Measurements from ENCODE around the gene LBX2. TPM values are rescaled to one million over a fixed set of nuclear protein-coding genes. Genes with fewer than 3 reads are reported as not detected.
"Not testable (repeated sequence)": the region's sequence is repeated elsewhere in the genome, so short reads cannot be mapped to it uniquely, and the experiment has no call there.

Gene LBX2
- total and polyA plus RNA-seq, 3 experiments from 2014 or later, result 0.38 to 0.94 TPM; not detected in 1

DNA sequence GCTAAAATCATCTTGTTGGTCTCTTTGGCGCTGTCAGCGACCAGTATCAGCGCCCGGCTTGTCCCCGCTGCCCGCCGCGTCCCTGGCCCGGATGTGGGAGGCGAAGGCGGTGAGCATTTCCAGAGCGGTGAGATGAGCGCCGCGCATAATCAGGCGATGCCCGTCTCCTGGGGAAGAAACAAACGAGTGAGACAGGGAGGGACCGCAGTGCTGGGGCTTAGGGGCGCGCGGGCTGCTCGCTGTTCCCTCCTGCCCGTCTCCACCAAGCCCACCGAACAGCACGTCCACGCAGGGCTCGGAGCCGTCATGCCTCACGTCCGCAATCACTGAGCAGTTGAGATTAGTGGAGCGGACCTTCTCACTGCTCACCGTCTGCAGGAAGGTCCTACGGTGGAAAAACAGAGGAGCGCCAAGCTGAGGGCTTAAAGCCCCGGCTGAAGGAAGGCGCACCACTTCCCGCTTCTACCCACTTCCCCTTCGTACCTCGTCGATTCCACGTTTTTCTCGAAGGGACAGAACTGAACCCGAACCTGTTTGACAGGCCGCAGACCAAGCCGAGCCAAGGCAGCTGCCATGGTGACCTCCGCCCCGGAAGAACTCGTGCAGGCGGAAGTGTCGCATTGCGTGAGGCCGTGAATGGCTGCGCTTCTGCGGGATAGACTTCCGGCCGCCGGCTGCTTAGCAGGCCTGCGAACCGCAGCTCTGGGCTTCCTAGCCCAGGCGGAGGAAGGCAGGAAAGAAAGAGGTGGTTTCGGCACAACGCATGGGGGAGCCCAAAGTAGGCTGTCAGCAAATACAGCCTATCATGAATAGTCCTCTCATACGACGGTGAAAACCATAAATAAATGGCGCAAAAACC is 27.1 kb downstream of the LBX2 start, which contains the start of gene MRPL53:
TSS of gene MRPL53 (minus strand) at position 595 of the 859 bp plus-strand sequence. CDS start at position 575, 20 bp downstream.
- peak within 1 kb of the TSS; percentile 95 for H3K4me3 ChIP-seq (ENCODE audit: low read length)
- POLR2A ChIA-PET, result interaction anchor here (0.6 to 3.4 kb wide), 11 partner anchors 10 to 256 kb away, joined by 3 to 56 read pairs (median 3); partner anchors contain the start of genes C2orf81, CCDC142, INO80B and TTC31
- peak within 1 kb of the TSS; percentile 93 to 98 (median 96) for H3K4me3 Mint-ChIP-seq

GRCh38 chr2:74471332-74472065 is 27.9 kb downstream of the LBX2 start:
- ChIA-PET POLR2A (interaction anchor here (0.6 to 3.4 kb wide), 7 partner anchors 11 to 105 kb away, joined by 3 to 56 read pairs (median 4); partner anchors contain the start of genes C2orf81, CCDC142, INO80B and TTC31), CTCF (interaction anchor here (0.7 to 4.7 kb wide), 4 partner anchors 11 to 62 kb away, joined by 3 to 49 read pairs (median 7); partner anchors contain the start of genes CCDC142, TTC31 and WBP1)
- DNase-seq, result no peak
- H3K36me3 Mint-ChIP-seq, result peaks cover 0 to 27% (median 8%) of the 10 kb centered on the region in 3 donors
- peak overlapping the region; percentile 97 to 100 (median 99) for H3K27ac Mint-ChIP-seq
- no peaks in the 10 kb centered on the region for H3K9me3 Mint-ChIP-seq
- Histone ChIP-seq H3K4me1 (ENCODE audit: insufficient read depth, low read length) (peaks cover 22% of the 10 kb centered on the region), H3K27me3 (ENCODE audit: insufficient read depth, low read length, poor library complexity, severe bottlenecking) (no peaks in the 10 kb centered on the region), H3K36me3 (ENCODE audit: insufficient read depth, low read length) (peaks cover 5% of the 10 kb centered on the region), H3K27ac (ENCODE audit: low read depth, low read length) (peak overlapping the region; percentile 83), H3K9me3 (ENCODE audit: low read length) (no peaks in the 10 kb centered on the region), H3K4me3 (ENCODE audit: low read length) (peak overlapping the region; percentile 95)
- peaks cover 21 to 27% (median 25%) of the 10 kb centered on the region in 3 donors for H3K4me1 Mint-ChIP-seq
- H3K4me3 Mint-ChIP-seq, result peak overlapping the region; percentile 93 to 98 (median 96)
- H3K27me3 Mint-ChIP-seq, result peaks cover 0 to 5% of the 10 kb centered on the region in 2 donors

More for the DNA sequence above, 27.1 kb downstream of the LBX2 start, which contains the start of gene MRPL53:
- Mint-ChIP-seq H3K9me3 (no peaks in the 10 kb centered on the region), H3K4me1 (peaks cover 21 to 27% (median 25%) of the 10 kb centered on the region in 3 donors), H3K27me3 (peaks cover 0 to 5% of the 10 kb centered on the region in 2 donors), H3K36me3 (peaks cover 0 to 33% (median 8%) of the 10 kb centered on the region in 3 donors), H3K27ac (peak within 1 kb of the TSS; percentile 97 to 100 (median 99))
- H3K27ac ChIP-seq (ENCODE audit: low read depth, low read length), result peak within 1 kb of the TSS; percentile 83
- H3K36me3 ChIP-seq (ENCODE audit: insufficient read depth, low read length), result peaks cover 5% of the 10 kb centered on the region
- CTCF ChIA-PET, result interaction anchor here (1.0 to 4.7 kb wide), 10 partner anchors 9 to 115 kb away, joined by 3 to 49 read pairs (median 4); partner anchors contain the start of genes CCDC142, INO80B, TTC31 and WBP1
- no peaks in the 10 kb centered on the region for H3K27me3 ChIP-seq (ENCODE audit: insufficient read depth, low read length, poor library complexity, severe bottlenecking)
- peaks cover 22% of the 10 kb centered on the region for H3K4me1 ChIP-seq (ENCODE audit: insufficient read depth, low read length)
- no peaks in the 10 kb centered on the region for H3K9me3 ChIP-seq (ENCODE audit: low read length)
- peak; percentile 94 to 97 (median 95) for DNase-seq

- ChIA-PET CTCF (interaction anchor here (0.7 to 4.7 kb wide), 2 partner anchors 12 to 61 kb away, joined by 3 to 49 read pairs; partner anchors contain the start of genes CCDC142 and TTC31), POLR2A (interaction anchor here (1.2 to 3.4 kb wide), 3 partner anchors 12 to 16 kb away, joined by 4 to 56 read pairs (median 54); partner anchors contain the start of genes CCDC142, INO80B, TTC31 and WBP1)
- peaks cover 0 to 27% (median 8%) of the 10 kb centered on the region in 3 donors for H3K36me3 Mint-ChIP-seq
- peak overlapping the region; percentile 26 to 92 (median 85) for H3K27ac Mint-ChIP-seq
- H3K4me3 ChIP-seq (ENCODE audit: low read length); H3K27me3 ChIP-seq (ENCODE audit: insufficient read depth, low read length, poor library complexity, severe bottlenecking); H3K27ac ChIP-seq (ENCODE audit: low read depth, low read length); H3K9me3 Mint-ChIP-seq; H3K27me3 Mint-ChIP-seq; H3K9me3 ChIP-seq (ENCODE audit: low read length); H3K36me3 ChIP-seq (ENCODE audit: insufficient read depth, low read length); DNase-seq: not testable (repeated sequence)
- H3K4me1 ChIP-seq (ENCODE audit: insufficient read depth, low read length), result peaks cover 22% of the 10 kb centered on the region
- peaks cover 25 to 32% (median 30%) of the 10 kb centered on the region in 3 donors for H3K4me1 Mint-ChIP-seq
- peak overlapping the region; percentile 46 to 89 (median 58) for H3K4me3 Mint-ChIP-seq
These were observed 28.7 kb downstream of the LBX2 start for GRCh38 chr2:74470742-74471141.

GRCh38 chr2:74464406-74464805 is 35.0 kb downstream of the LBX2 start:
- no peaks in the 10 kb centered on the region for H3K9me3 ChIP-seq (ENCODE audit: low read length)
- ChIA-PET POLR2A (interaction anchor here (0.8 to 1.6 kb wide), 2 partner anchors 15 to 17 kb away, joined by 3 to 9 read pairs; no protein-coding TSS in a partner anchor), CTCF (interaction anchor here (1.2 to 2.8 kb wide), 2 partner anchors 9 to 18 kb away, joined by 3 to 12 read pairs; partner anchors contain the start of genes CCDC142, INO80B and TTC31)
- peaks cover 4% of the 10 kb centered on the region for H3K36me3 ChIP-seq (ENCODE audit: insufficient read depth, low read length)
- H3K4me1 Mint-ChIP-seq, result peaks cover 18 to 41% (median 33%) of the 10 kb centered on the region in 3 donors
- H3K4me3 ChIP-seq (ENCODE audit: low read length), result peak overlapping the region; percentile 80
- H3K27ac Mint-ChIP-seq, result peak overlapping the region; percentile 53 to 99 (median 76)
- no peaks in the 10 kb centered on the region for H3K27me3 ChIP-seq (ENCODE audit: insufficient read depth, low read length, poor library complexity, severe bottlenecking)
- peak overlapping the region; percentile 82 for H3K27ac ChIP-seq (ENCODE audit: low read depth, low read length)
- H3K4me3 Mint-ChIP-seq, result peak overlapping the region; percentile 79 to 99 (median 98)
- no peaks in the 10 kb centered on the region for H3K9me3 Mint-ChIP-seq
- H3K4me1 ChIP-seq (ENCODE audit: insufficient read depth, low read length), result peaks cover 10% of the 10 kb centered on the region
- peaks cover 0 to 2% of the 10 kb centered on the region in 2 donors for H3K27me3 Mint-ChIP-seq
- DNase-seq, result no peak
- H3K36me3 Mint-ChIP-seq, result peaks cover 0 to 26% (median 0%) of the 10 kb centered on the region in 3 donors

- peaks cover 0 to 2% of the 10 kb centered on the region in 2 donors for H3K27me3 Mint-ChIP-seq
- peak overlapping the region in 5 of 8 donors; percentile 48 to 99 (median 72) for H3K27ac Mint-ChIP-seq
- H3K27me3 ChIP-seq (ENCODE audit: insufficient read depth, low read length, poor library complexity, severe bottlenecking), result no peaks in the 10 kb centered on the region
- H3K36me3 ChIP-seq (ENCODE audit: insufficient read depth, low read length), result peaks cover 4% of the 10 kb centered on the region
- peaks cover 18% of the 10 kb centered on the region for H3K4me1 ChIP-seq (ENCODE audit: insufficient read depth, low read length)
- no peak overlapping the region for H3K27ac ChIP-seq (ENCODE audit: low read depth, low read length)
- H3K36me3 Mint-ChIP-seq, result peaks cover 0 to 36% (median 0%) of the 10 kb centered on the region in 3 donors
- H3K9me3 ChIP-seq (ENCODE audit: low read length), result no peaks in the 10 kb centered on the region
- no peak for DNase-seq
- peak overlapping the region; percentile 53 to 99 (median 73) for H3K4me3 Mint-ChIP-seq
- peaks cover 30 to 53% (median 45%) of the 10 kb centered on the region in 3 donors for H3K4me1 Mint-ChIP-seq
- ChIA-PET CTCF (interaction anchor here (0.8 to 1.6 kb wide), 2 partner anchors 10 to 19 kb away, joined by 3 to 7 read pairs; partner anchors contain the start of gene MRPL53), POLR2A (no interaction called here)
- no peak overlapping the region for H3K4me3 ChIP-seq (ENCODE audit: low read length)
- no peaks in the 10 kb centered on the region for H3K9me3 Mint-ChIP-seq
These were observed 36.7 kb downstream of the LBX2 start for GRCh38 chr2:74462786-74463105.

- ChIA-PET POLR2A (interaction anchor here (0.5 kb wide), 1 partner anchor 19 kb away, joined by 3 read pairs; no protein-coding TSS in a partner anchor), CTCF (interaction anchor here (0.8 to 1.6 kb wide), 3 partner anchors 11 to 19 kb away, joined by 3 to 7 read pairs (median 4); partner anchors contain the start of gene MRPL53)
- Mint-ChIP-seq H3K27me3 (peaks cover 0 to 2% of the 10 kb centered on the region in 2 donors), H3K36me3 (peaks cover 0 to 40% (median 0%) of the 10 kb centered on the region in 3 donors), H3K27ac (peak overlapping the region in 3 of 8 donors; percentile 72 to 99 (median 77)), H3K4me3 (peak overlapping the region in 2 of 7 donors; percentile 44 to 99), H3K4me1 (peaks cover 33 to 54% (median 46%) of the 10 kb centered on the region in 3 donors), H3K9me3 (no peaks in the 10 kb centered on the region)
- Histone ChIP-seq H3K27me3 (ENCODE audit: insufficient read depth, low read length, poor library complexity, severe bottlenecking) (no peaks in the 10 kb centered on the region), H3K27ac (ENCODE audit: low read depth, low read length) (no peak overlapping the region), H3K4me3 (ENCODE audit: low read length) (no peak overlapping the region), H3K4me1 (ENCODE audit: insufficient read depth, low read length) (peaks cover 18% of the 10 kb centered on the region), H3K9me3 (ENCODE audit: low read length) (no peaks in the 10 kb centered on the region), H3K36me3 (ENCODE audit: insufficient read depth, low read length) (peaks cover 4% of the 10 kb centered on the region)
- no peak for DNase-seq
These were observed 37.2 kb downstream of the LBX2 start for GRCh38 chr2:74462054-74462785.

Data from CD8-positive, alpha-beta memory T cell (primary cell).